Trophoblast cell (in vitro differentiated cells and primary cell): ENCODE measurements around the gene LECT2.

Experiments
- DNase-seq, 2 donors: peaks; one replicate each; pipeline ENCODE4 v3.0.0-alpha.2; 2016
- H2AFZ ChIP-seq: 2 replicates; pipeline ENCODE4 v1.6.1; 2013; ENCODE audit warnings: low read length, moderate library complexity, mild to moderate bottlenecking; ENCODE audit not compliant: insufficient read depth, poor library complexity
- H2AK5ac ChIP-seq: 2 replicates; pipeline ENCODE4 v1.6.1; 2013; ENCODE audit warnings: mild to moderate bottlenecking, low read length
- H2BK120ac ChIP-seq: 2 replicates; pipeline ENCODE4 v1.6.1; 2013; ENCODE audit warnings: low read length, mild to moderate bottlenecking, moderate library complexity; ENCODE audit not compliant: insufficient read depth, poor library complexity
- H2BK12ac ChIP-seq: 2 replicates; pipeline ENCODE4 v1.6.1; 2013; ENCODE audit warnings: mild to moderate bottlenecking, low read length, moderate library complexity
- H2BK5ac ChIP-seq: 2 replicates; pipeline ENCODE4 v1.6.1; 2013; ENCODE audit warnings: low read length, low read depth, moderate library complexity, mild to moderate bottlenecking; ENCODE audit not compliant: poor library complexity
- H3K14ac ChIP-seq: 2 replicates; pipeline ENCODE4 v1.6.1; 2013; ENCODE audit warnings: mild to moderate bottlenecking, low read length
- H3K18ac ChIP-seq: 2 replicates; pipeline ENCODE4 v1.6.1; 2013; ENCODE audit warnings: mild to moderate bottlenecking, low read length
- H3K23ac ChIP-seq: 2 replicates; pipeline ENCODE4 v1.6.1; 2013; ENCODE audit warnings: low read length
- H3K27ac ChIP-seq: 2 replicates; pipeline ENCODE4 v1.5.1; 2013; ENCODE audit warnings: low read depth, mild to moderate bottlenecking, inconsistent platforms, low read length, moderate library complexity
- H3K27me3 ChIP-seq: 2 replicates; pipeline ENCODE4 v1.6.1; 2013; ENCODE audit warnings: inconsistent platforms, mild to moderate bottlenecking, low read length, moderate library complexity; ENCODE audit not compliant: insufficient read depth
- H3K36me3 ChIP-seq, 2 experiments: 1 replicate in 1 of 2; 2 replicates in 1 of 2; pipeline ENCODE4 v1.6.1; 2013; ENCODE audit warnings: low read length in 2 of 2, mild to moderate bottlenecking in 2 of 2, moderate library complexity in 1 of 2; ENCODE audit not compliant: insufficient read depth in 2 of 2, control insufficient read depth in 1 of 2
- H3K4ac ChIP-seq: 2 replicates; pipeline ENCODE4 v1.6.1; 2013; ENCODE audit warnings: low read depth, mild to moderate bottlenecking, low read length, moderate library complexity
- H3K4me1 ChIP-seq, 2 experiments: 1 replicate in 1 of 2; 2 replicates in 1 of 2; pipeline ENCODE4 v1.6.1; 2013; ENCODE audit warnings: low read length in 2 of 2, mild to moderate bottlenecking in 2 of 2, moderate library complexity in 1 of 2; ENCODE audit not compliant: insufficient read depth in 2 of 2, control insufficient read depth in 1 of 2
- H3K4me2 ChIP-seq: 2 replicates; pipeline ENCODE4 v1.6.1; 2013; ENCODE audit warnings: inconsistent platforms, mild to moderate bottlenecking, low read length, moderate library complexity
- H3K4me3 ChIP-seq: 2 replicates; pipeline ENCODE4 v1.5.1; 2013; ENCODE audit warnings: mild to moderate bottlenecking, low read depth, low read length, inconsistent platforms
- H3K79me1 ChIP-seq: one replicate; pipeline ENCODE4 v1.6.1; 2013; ENCODE audit warnings: low read length
- H3K79me2 ChIP-seq: 2 replicates; pipeline ENCODE4 v1.6.1; 2013; ENCODE audit warnings: low read length, mild to moderate bottlenecking; ENCODE audit not compliant: control insufficient read depth, insufficient read depth, poor library complexity
- H3K9ac ChIP-seq: 2 replicates; pipeline ENCODE4 v1.6.1; 2013; ENCODE audit warnings: mild to moderate bottlenecking, low read length
- H3K9me3 ChIP-seq: 2 replicates; pipeline ENCODE4 v1.6.1; 2013; ENCODE audit warnings: low read depth, mild to moderate bottlenecking, control low read depth, inconsistent platforms, low read length; ENCODE audit not compliant: insufficient read depth
- H4K12ac ChIP-seq: 2 replicates; pipeline ENCODE4 v1.6.1; 2013; ENCODE audit warnings: low read depth, mild to moderate bottlenecking, low read length, moderate library complexity
- H4K8ac ChIP-seq: 2 replicates; pipeline ENCODE4 v1.6.1; 2013; ENCODE audit warnings: low read depth, mild to moderate bottlenecking, low read length, moderate library complexity
- H4K91ac ChIP-seq: one replicate; pipeline ENCODE4 v1.6.1; 2013; ENCODE audit warnings: low read depth, mild to moderate bottlenecking, low read length, moderate library complexity
- WGBS: extraction: QIAGEN DNeasy Blood & Tissue Kit; methylation state at CpG from one replicate; pipeline ENCODE4 v1.1.7; 2013; ENCODE audit warnings: missing lambda C conversion rate; ENCODE audit not compliant: insufficient read length, insufficient coverage; ENCODE audit errors: extremely low coverage; 5-methylcytosine and 5-hydroxymethylcytosine counted together

Gene LECT2

DNA sequence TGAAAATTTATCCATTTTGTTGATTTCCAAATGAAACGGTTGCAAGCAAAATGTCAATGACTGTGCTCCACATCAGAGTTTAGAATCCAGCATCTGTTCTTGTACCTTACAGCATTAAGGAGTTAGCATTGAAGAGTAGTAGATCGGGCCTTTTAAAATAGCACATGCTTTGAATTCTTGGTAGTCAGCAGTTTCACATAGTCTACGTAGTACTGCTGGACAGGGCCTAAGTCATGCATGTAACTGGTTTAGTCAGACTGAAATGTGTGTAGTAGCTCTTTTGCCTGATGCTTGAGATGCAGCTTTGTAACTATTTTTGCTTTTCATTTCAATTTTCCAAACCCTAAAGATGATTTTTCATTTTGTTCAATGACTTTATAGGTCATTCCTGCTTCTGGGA is 19.8 kb downstream of the LECT2 start:
- Histone ChIP-seq H2BK5ac (no peak overlapping the region), H3K27ac (no peak overlapping the region), H3K14ac (no peak overlapping the region), H3K27me3 (peaks cover 12% of the 10 kb centered on the region), H3K4ac (no peak overlapping the region), H3K4me2 (no peak overlapping the region), H3K9ac (no peak overlapping the region), H3K79me2 (no peaks in the 10 kb centered on the region), H2BK120ac (no peak overlapping the region), H3K4me1 (peaks cover 0 to 4% of the 10 kb centered on the region in 2 experiments), H3K18ac (no peak overlapping the region), H3K79me1 (peaks cover 3% of the 10 kb centered on the region), H3K36me3 (peaks cover 3 to 4% of the 10 kb centered on the region in 2 experiments), H4K12ac (no peak overlapping the region), H4K8ac (no peak overlapping the region), H2BK12ac (no peak overlapping the region), H3K23ac (no peak overlapping the region), H2AK5ac (no peak overlapping the region), H3K9me3 (no peaks in the 10 kb centered on the region), H4K91ac (no peak overlapping the region), H3K4me3 (no peak overlapping the region), H2AFZ (no peak overlapping the region)
- WGBS: no CpG with 5 or more reads among the region's 3 CpGs
- peak in 1 of 2 donors; percentile 64 for DNase-seq

DNA sequence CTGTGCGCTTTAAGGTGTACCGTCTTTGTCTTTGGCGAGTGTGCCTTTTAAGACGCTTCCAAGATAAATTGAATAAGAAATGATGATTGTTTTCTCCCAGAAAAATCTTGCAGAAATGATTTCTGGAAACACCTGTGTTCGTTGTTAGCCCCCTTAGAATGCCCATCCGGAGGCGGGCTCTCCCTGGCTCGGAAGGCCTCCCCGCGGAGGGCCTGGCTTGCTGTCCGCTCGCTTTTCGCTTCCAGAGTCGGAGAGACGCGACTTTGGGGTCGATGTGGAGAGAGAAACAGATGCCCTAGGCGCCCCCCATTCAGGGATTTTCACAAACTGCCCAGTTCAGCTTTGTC is 23.9 kb downstream of the LECT2 start:
- Histone ChIP-seq H2BK5ac (no peak overlapping the region), H3K18ac (no peak overlapping the region), H3K4me2 (peak overlapping the region; percentile 61), H3K4me1 (peaks cover 0 to 8% of the 10 kb centered on the region in 2 experiments), H2BK120ac (no peak overlapping the region), H3K79me2 (no peaks in the 10 kb centered on the region), H4K12ac (no peak overlapping the region), H2BK12ac (no peak overlapping the region), H3K4me3 (peak overlapping the region; percentile 83), H3K9ac (peak overlapping the region; percentile 31), H3K9me3 (no peaks in the 10 kb centered on the region), H4K91ac (no peak overlapping the region), H3K23ac (no peak overlapping the region), H3K27me3 (peaks cover 14% of the 10 kb centered on the region), H3K27ac (no peak overlapping the region), H3K14ac (no peak overlapping the region), H3K79me1 (peaks cover 3% of the 10 kb centered on the region), H4K8ac (no peak overlapping the region), H3K36me3 (no peaks in the 10 kb centered on the region), H2AFZ (no peak overlapping the region), H3K4ac (no peak overlapping the region), H2AK5ac (no peak overlapping the region)
- WGBS: no CpG with 5 or more reads among the region's 18 CpGs
- DNase-seq: no peak

DNA sequence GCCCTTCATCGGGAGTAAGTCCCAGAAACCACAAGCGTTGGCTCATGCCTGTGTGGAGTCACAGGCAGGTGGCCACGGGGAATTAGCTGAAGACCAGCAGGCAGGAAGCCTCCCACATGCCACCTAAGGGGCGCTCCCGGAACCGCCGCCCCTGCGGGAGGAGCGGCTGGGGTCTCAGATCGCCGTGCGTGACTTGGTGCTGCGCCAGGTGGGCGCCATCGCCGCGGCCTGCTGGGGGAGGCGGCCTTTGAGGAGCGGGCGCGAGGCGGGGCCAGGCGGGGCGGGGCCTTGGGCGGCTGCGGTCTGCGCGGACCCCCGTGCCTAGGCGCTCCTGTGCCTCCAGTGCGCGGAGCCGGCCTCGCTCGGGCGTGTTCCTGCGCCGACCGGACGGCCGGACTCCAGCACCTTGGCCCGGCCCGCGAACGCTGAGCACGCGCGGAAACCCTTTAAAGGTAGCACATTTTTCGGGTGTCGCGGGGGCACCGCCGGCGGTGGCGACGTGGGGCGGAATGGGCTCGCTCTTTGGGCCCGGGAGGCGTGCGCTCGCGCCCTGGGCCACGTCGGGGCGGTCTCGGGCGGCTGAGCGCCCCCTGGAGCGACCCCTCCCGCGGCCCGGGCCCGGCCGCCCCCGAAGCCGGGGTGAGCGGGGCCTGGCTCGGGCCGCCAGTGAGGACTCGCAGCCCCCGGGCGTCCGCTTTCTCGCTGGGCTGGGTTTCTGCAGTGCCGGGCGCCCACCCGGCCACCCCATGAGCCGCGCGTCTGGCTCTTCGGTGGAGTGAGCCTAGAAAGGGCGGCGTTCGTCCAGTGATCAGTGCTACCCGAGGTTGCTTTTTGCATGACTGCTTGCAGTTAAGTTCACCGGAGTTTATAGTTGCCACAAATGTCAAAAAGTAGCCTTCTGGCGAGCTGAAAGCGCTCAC is 24.5 kb downstream of the LECT2 start:
- no CpG with 5 or more reads among the region's 99 CpGs for WGBS
- no peak for DNase-seq
- Histone ChIP-seq H3K4ac (no peak overlapping the region), H2BK5ac (no peak overlapping the region), H3K18ac (peak overlapping the region; percentile 59), H3K23ac (no peak overlapping the region), H3K27ac (peak overlapping the region; percentile 9), H3K27me3 (peaks cover 14% of the 10 kb centered on the region), H4K91ac (peak overlapping the region; percentile 42), H3K79me2 (no peaks in the 10 kb centered on the region), H2AK5ac (no peak overlapping the region), H2AFZ (peak overlapping the region; percentile 59), H3K9me3 (no peaks in the 10 kb centered on the region), H2BK120ac (peak overlapping the region; percentile 43), H3K4me3 (peak overlapping the region; percentile 83), H4K12ac (peak overlapping the region; percentile 31), H2BK12ac (no peak overlapping the region), H3K14ac (peak overlapping the region; percentile 57), H3K36me3 (no peaks in the 10 kb centered on the region), H4K8ac (no peak overlapping the region), H3K9ac (peak overlapping the region; percentile 70), H3K4me1 (peaks cover 0 to 8% of the 10 kb centered on the region in 2 experiments), H3K4me2 (peak overlapping the region; percentile 61), H3K79me1 (peaks cover 3% of the 10 kb centered on the region)

DNA sequence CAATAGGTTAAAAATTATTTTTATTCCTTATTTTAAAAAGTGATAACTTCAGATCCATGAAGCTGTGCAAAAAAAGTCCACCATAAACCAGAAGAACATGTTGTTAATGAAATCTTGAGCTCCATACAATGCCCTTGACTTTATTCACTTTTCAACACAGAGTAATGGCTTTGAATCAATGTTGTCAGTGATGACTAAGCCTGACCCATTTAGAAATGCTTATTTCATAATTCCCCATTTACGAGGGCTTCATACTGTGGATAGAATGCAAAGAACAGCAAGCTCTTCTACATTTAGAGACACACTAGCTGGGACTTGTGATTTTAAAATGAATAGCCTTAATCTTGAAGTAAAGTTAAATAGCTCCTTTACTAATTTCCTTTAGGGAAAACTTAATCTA is 33.4 kb downstream of the LECT2 start:
- no peaks in the 10 kb centered on the region for H3K4me1 ChIP-seq
- H3K4me2 ChIP-seq: no peak overlapping the region
- H3K18ac ChIP-seq: no peak overlapping the region
- H4K91ac ChIP-seq: no peak overlapping the region
- H3K9ac ChIP-seq: no peak overlapping the region
- H3K14ac ChIP-seq: no peak overlapping the region
- peak in 1 of 2 donors; percentile 5 for DNase-seq
- H2AFZ ChIP-seq: no peak overlapping the region
- H3K4me3 ChIP-seq: no peak overlapping the region
- no peaks in the 10 kb centered on the region for H3K79me1 ChIP-seq
- H3K79me2 ChIP-seq: no peaks in the 10 kb centered on the region
- no peak overlapping the region for H2BK120ac ChIP-seq
- H3K27me3 ChIP-seq: no peaks in the 10 kb centered on the region
- no peak overlapping the region for H2BK12ac ChIP-seq
- no peak overlapping the region for H4K12ac ChIP-seq
- no peak overlapping the region for H3K4ac ChIP-seq
- H3K23ac ChIP-seq: no peak overlapping the region
- H3K27ac ChIP-seq: no peak overlapping the region
- H2AK5ac ChIP-seq: no peak overlapping the region
- H3K36me3 ChIP-seq: no peaks in the 10 kb centered on the region
- WGBS: no CpG with 5 or more reads among the region's 1 CpG
- H4K8ac ChIP-seq: no peak overlapping the region
- no peaks in the 10 kb centered on the region for H3K9me3 ChIP-seq
- no peak overlapping the region for H2BK5ac ChIP-seq
